ENCODE results near the gene GALR1.

GALR1 gene

GRCh38 chr18:77298172-77298571, 48.5 kb downstream of the GALR1 start:
- ChIA-PET CTCF (no interaction called here), POLR2A (no interaction called here)
- DNase-seq (ENCODE audit: extremely low spot score) = no peak
- TF ChIP-seq ELF4 (IDR thresholded peaks at IDR 0.05) = no peak
- no peak for TF ChIP-seq ZNF384 (IDR thresholded peaks at IDR 0.05)
- TF ChIP-seq L3MBTL2 (conservative IDR thresholded peaks at IDR 0.05) = no peak
- no peak for TF ChIP-seq TARDBP (IDR thresholded peaks at IDR 0.05)
- TF ChIP-seq ARNT (IDR thresholded peaks at IDR 0.05) = no peak
- TF ChIP-seq FOXK2 (IDR thresholded peaks at IDR 0.05) = no peak
- no peak for TF ChIP-seq SP1 (IDR thresholded peaks at IDR 0.05)
- TF ChIP-seq BHLHE40 (IDR thresholded peaks at IDR 0.05; ENCODE audit: borderline replicate concordance) = no peak
- no peak for TF ChIP-seq FOXA1 (IDR thresholded peaks at IDR 0.05)
- no peak for TF ChIP-seq LEF1 (IDR thresholded peaks at IDR 0.05; ENCODE audit: borderline replicate concordance)
- no peak for TF ChIP-seq PKNOX1 (IDR thresholded peaks at IDR 0.05)

- TF ChIP-seq HDGF (IDR thresholded peaks at IDR 0.05; ENCODE audit: borderline replicate concordance) = no peak
- no peak for TF ChIP-seq ZNF384 (IDR thresholded peaks at IDR 0.05)
- TF ChIP-seq BHLHE40 (IDR thresholded peaks at IDR 0.05; ENCODE audit: borderline replicate concordance) = no peak
- no peak for TF ChIP-seq SUZ12 (IDR thresholded peaks at IDR 0.05)
- TF ChIP-seq L3MBTL2 (conservative IDR thresholded peaks at IDR 0.05) = no peak
- TF ChIP-seq FOXM1 (IDR thresholded peaks at IDR 0.05; ENCODE audit: borderline replicate concordance) = no peak
- TF ChIP-seq ELF4 (IDR thresholded peaks at IDR 0.05) = no peak
- no peak for TF ChIP-seq LEF1 (IDR thresholded peaks at IDR 0.05; ENCODE audit: borderline replicate concordance)
- TF ChIP-seq FOXA1 (IDR thresholded peaks at IDR 0.05) = no peak
- TF ChIP-seq SP1 (IDR thresholded peaks at IDR 0.05) = no peak
- TF ChIP-seq TARDBP (IDR thresholded peaks at IDR 0.05) = no peak
- no peak for TF ChIP-seq FOXK2 (IDR thresholded peaks at IDR 0.05)
- TF ChIP-seq PKNOX1 (IDR thresholded peaks at IDR 0.05) = no peak
- no peak for TF ChIP-seq CTBP1 (IDR thresholded peaks at IDR 0.05; ENCODE audit: borderline replicate concordance)
- no peak for TF ChIP-seq ARNT (IDR thresholded peaks at IDR 0.05)
- TF ChIP-seq NFRKB (IDR thresholded peaks at IDR 0.05) = no peak
- no peak for DNase-seq (ENCODE audit: extremely low spot score)
- CTCF ChIA-PET = no interaction called here
- POLR2A ChIA-PET = no interaction called here
These were observed 50.1 kb downstream of the GALR1 start for GRCh38 chr18:77299706-77300105.

GRCh38 chr18:77300579-77300978, 50.9 kb downstream of the GALR1 start:
- no peak for DNase-seq (ENCODE audit: extremely low spot score)
- CTCF ChIA-PET = no interaction called here
- TF ChIP-seq ARNT (IDR thresholded peaks at IDR 0.05) (no peak), FOXK2 (IDR thresholded peaks at IDR 0.05) (no peak), SUZ12 (IDR thresholded peaks at IDR 0.05) (no peak), NFRKB (IDR thresholded peaks at IDR 0.05) (no peak), SP1 (IDR thresholded peaks at IDR 0.05) (no peak), ELF4 (IDR thresholded peaks at IDR 0.05) (no peak), PKNOX1 (IDR thresholded peaks at IDR 0.05) (no peak), FOXM1 (IDR thresholded peaks at IDR 0.05; ENCODE audit: borderline replicate concordance) (no peak), CTBP1 (IDR thresholded peaks at IDR 0.05; ENCODE audit: borderline replicate concordance) (no peak), FOXA1 (IDR thresholded peaks at IDR 0.05) (no peak), ZNF384 (IDR thresholded peaks at IDR 0.05) (no peak), HDGF (IDR thresholded peaks at IDR 0.05; ENCODE audit: borderline replicate concordance) (no peak), BHLHE40 (IDR thresholded peaks at IDR 0.05; ENCODE audit: borderline replicate concordance) (no peak), L3MBTL2 (conservative IDR thresholded peaks at IDR 0.05) (no peak), TARDBP (IDR thresholded peaks at IDR 0.05) (no peak), LEF1 (IDR thresholded peaks at IDR 0.05; ENCODE audit: borderline replicate concordance) (no peak)

GRCh38 chr18:77304268-77304667, 54.6 kb downstream of the GALR1 start:
- CTCF ChIA-PET = no interaction called here
- POLR2A ChIA-PET = no interaction called here
- no peak for TF ChIP-seq TARDBP (IDR thresholded peaks at IDR 0.05)
- TF ChIP-seq ELF4 (IDR thresholded peaks at IDR 0.05) = no peak
- TF ChIP-seq PKNOX1 (IDR thresholded peaks at IDR 0.05) = no peak
- TF ChIP-seq FOXA1 (IDR thresholded peaks at IDR 0.05) = no peak
- no peak for TF ChIP-seq HDGF (IDR thresholded peaks at IDR 0.05; ENCODE audit: borderline replicate concordance)
- TF ChIP-seq FOXK2 (IDR thresholded peaks at IDR 0.05) = no peak
- TF ChIP-seq L3MBTL2 (conservative IDR thresholded peaks at IDR 0.05) = no peak
- no peak for TF ChIP-seq SP1 (IDR thresholded peaks at IDR 0.05)
- TF ChIP-seq LEF1 (IDR thresholded peaks at IDR 0.05; ENCODE audit: borderline replicate concordance) = no peak
- no peak for TF ChIP-seq ZNF384 (IDR thresholded peaks at IDR 0.05)
- DNase-seq (ENCODE audit: extremely low spot score) = no peak

More at GRCh38 chr18:77300579-77300978, 50.9 kb downstream of the GALR1 start:
- POLR2A ChIA-PET = no interaction called here

- ChIA-PET CTCF (no interaction called here), POLR2A (no interaction called here)
- no peak for DNase-seq (ENCODE audit: extremely low spot score)
- TF ChIP-seq CTBP1 (IDR thresholded peaks at IDR 0.05; ENCODE audit: borderline replicate concordance) (no peak), SP1 (IDR thresholded peaks at IDR 0.05) (no peak), FOXK2 (IDR thresholded peaks at IDR 0.05) (no peak), LEF1 (IDR thresholded peaks at IDR 0.05; ENCODE audit: borderline replicate concordance) (no peak), SUZ12 (IDR thresholded peaks at IDR 0.05) (no peak), BHLHE40 (IDR thresholded peaks at IDR 0.05; ENCODE audit: borderline replicate concordance) (no peak)
These were observed 56.0 kb downstream of the GALR1 start for GRCh38 chr18:77305676-77306075.

- DNase-seq (ENCODE audit: extremely low spot score) = no peak
- TF ChIP-seq ELF4 (IDR thresholded peaks at IDR 0.05) = no peak
- no peak for TF ChIP-seq BHLHE40 (IDR thresholded peaks at IDR 0.05; ENCODE audit: borderline replicate concordance)
- TF ChIP-seq FOXM1 (IDR thresholded peaks at IDR 0.05; ENCODE audit: borderline replicate concordance) = no peak
- TF ChIP-seq L3MBTL2 (conservative IDR thresholded peaks at IDR 0.05) = no peak
- ChIA-PET CTCF (no interaction called here), POLR2A (no interaction called here)
These were observed 58.6 kb downstream of the GALR1 start for GRCh38 chr18:77308216-77308615.

Measured in HEK293T (cell line).